ENCODE measurements around the gene BLVRB. TPM values are rescaled to one million over a fixed set of nuclear protein-coding genes. Genes with fewer than 3 reads are reported as not detected.

The BLVRB gene
- total and polyA plus RNA-seq, 9 of the 15 experiments (the other 6 are each of a cell fraction or from before 2014, with no cell fraction given) = 81.1 to 749 (median 331) TPM

DNA sequence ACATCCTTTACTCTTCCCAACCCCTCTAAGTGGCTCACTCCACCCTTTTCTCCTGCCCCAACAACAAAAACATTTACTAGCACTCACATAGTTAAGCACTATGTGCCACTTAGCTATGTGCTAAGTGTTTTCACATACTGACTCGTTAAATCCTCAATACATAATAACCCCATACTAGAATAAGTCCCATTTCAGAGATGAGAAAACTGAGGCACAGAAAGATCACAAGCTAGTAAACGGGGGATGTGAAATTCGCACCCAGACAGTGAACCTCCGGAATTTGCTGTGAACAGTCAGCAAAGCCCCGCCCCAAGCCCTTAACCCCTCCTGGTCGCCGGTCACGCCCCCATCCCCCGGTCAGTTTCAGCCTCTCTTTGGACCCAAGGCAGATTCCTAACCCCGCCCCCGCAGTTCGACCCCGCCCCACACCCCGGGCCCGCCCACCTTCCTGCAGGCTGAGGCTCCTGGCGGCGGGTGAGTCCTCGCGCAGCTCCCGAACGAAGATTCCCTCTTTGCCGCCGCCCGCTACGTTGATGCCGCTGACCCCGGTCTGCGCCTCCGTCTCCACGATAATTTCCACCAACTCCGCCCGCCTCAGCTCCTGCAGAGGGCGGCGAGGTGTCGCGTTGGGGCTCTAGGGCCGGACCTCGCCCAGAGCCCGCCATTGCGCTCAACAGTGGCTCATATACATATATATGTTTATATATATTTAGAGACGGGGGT lies 62.1 kb downstream of the BLVRB start (continued):
- TF ChIP-seq PHF20 (IDR thresholded peaks at IDR 0.05; ENCODE audit: partially characterized antibody) (peak; percentile 54), TSC22D4 (tag; IDR thresholded peaks at IDR 0.05) (no peak), SMAD4 (CRISPR knock-in tag; conservative IDR thresholded peaks at IDR 0.05) (0 out of 2 replicates have a peak, but pooled peaks have one; percentile 55), RB1 (IDR thresholded peaks at IDR 0.05; ENCODE audit: low read depth) (no peak), SRSF9 (IDR thresholded peaks at IDR 0.05; ENCODE audit: borderline replicate concordance, low read depth, low read length) (no peak), ARNT (IDR thresholded peaks at IDR 0.05) (peak; percentile 33 to 76; a peak in 2 of 4 replicates), L3MBTL2 (IDR thresholded peaks at IDR 0.05) (peak; percentile 70; the same call in 1 of the 2 replicates), MECOM (CRISPR knock-in tag; IDR thresholded peaks at IDR 0.05) (no peak), ARID1B (IDR thresholded peaks at IDR 0.05) (peak; percentile 13; the same call in 1 of the 2 replicates), TBL1XR1 (IDR thresholded peaks at IDR 0.05; ENCODE audit: low read length in 2 of 2) (no peak), SUPT5H (IDR thresholded peaks at IDR 0.05) (no peak), NBN (IDR thresholded peaks at IDR 0.05; ENCODE audit: low read depth) (peak; percentile 67), TCF7L2 (IDR thresholded peaks at IDR 0.05; ENCODE audit: low read depth, low read length) (no peak), MIER1 (IDR thresholded peaks at IDR 0.05; ENCODE audit: low read depth) (no peak), KDM1A (IDR thresholded peaks at IDR 0.05) (peak; percentile 94 to 98), C11orf30 (IDR thresholded peaks at IDR 0.05; ENCODE audit: low read depth) (no peak), NCOR1 (IDR thresholded peaks at IDR 0.05) (no peak), DDX20 (tag; IDR thresholded peaks at IDR 0.05; ENCODE audit: low read depth) (no peak)
- TF ChIP-seq, protein P1, sequence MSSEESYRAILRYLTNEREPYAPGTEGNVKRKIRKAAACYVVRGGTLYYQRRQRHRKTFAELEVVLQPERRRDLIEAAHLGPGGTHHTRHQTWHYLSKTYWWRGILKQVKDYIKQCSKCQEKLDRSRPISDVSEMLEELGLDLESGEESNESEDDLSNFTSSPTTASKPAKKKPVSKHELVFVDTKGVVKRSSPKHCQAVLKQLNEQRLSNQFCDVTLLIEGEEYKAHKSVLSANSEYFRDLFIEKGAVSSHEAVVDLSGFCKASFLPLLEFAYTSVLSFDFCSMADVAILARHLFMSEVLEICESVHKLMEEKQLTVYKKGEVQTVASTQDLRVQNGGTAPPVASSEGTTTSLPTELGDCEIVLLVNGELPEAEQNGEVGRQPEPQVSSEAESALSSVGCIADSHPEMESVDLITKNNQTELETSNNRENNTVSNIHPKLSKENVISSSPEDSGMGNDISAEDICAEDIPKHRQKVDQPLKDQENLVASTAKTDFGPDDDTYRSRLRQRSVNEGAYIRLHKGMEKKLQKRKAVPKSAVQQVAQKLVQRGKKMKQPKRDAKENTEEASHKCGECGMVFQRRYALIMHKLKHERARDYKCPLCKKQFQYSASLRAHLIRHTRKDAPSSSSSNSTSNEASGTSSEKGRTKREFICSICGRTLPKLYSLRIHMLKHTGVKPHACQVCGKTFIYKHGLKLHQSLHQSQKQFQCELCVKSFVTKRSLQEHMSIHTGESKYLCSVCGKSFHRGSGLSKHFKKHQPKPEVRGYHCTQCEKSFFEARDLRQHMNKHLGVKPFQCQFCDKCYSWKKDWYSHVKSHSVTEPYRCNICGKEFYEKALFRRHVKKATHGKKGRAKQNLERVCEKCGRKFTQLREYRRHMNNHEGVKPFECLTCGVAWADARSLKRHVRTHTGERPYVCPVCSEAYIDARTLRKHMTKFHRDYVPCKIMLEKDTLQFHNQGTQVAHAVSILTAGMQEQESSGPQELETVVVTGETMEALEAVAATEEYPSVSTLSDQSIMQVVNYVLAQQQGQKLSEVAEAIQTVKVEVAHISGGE (CRISPR knock-in tag; IDR thresholded peaks at IDR 0.05) = no peak
- TF ChIP-seq, protein P2, sequence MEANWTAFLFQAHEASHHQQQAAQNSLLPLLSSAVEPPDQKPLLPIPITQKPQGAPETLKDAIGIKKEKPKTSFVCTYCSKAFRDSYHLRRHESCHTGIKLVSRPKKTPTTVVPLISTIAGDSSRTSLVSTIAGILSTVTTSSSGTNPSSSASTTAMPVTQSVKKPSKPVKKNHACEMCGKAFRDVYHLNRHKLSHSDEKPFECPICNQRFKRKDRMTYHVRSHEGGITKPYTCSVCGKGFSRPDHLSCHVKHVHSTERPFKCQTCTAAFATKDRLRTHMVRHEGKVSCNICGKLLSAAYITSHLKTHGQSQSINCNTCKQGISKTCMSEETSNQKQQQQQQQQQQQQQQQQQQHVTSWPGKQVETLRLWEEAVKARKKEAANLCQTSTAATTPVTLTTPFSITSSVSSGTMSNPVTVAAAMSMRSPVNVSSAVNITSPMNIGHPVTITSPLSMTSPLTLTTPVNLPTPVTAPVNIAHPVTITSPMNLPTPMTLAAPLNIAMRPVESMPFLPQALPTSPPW (CRISPR knock-in tag; IDR thresholded peaks at IDR 0.05) = no peak
- TF ChIP-seq, protein P3, sequence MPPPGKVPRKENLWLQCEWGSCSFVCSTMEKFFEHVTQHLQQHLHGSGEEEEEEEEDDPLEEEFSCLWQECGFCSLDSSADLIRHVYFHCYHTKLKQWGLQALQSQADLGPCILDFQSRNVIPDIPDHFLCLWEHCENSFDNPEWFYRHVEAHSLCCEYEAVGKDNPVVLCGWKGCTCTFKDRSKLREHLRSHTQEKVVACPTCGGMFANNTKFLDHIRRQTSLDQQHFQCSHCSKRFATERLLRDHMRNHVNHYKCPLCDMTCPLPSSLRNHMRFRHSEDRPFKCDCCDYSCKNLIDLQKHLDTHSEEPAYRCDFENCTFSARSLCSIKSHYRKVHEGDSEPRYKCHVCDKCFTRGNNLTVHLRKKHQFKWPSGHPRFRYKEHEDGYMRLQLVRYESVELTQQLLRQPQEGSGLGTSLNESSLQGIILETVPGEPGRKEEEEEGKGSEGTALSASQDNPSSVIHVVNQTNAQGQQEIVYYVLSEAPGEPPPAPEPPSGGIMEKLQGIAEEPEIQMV (tag; conservative IDR thresholded peaks at IDR 0.05; ENCODE audit: low read depth) = no peak; the same call in 1 of the 2 replicates
- TF ChIP-seq, protein P4, sequence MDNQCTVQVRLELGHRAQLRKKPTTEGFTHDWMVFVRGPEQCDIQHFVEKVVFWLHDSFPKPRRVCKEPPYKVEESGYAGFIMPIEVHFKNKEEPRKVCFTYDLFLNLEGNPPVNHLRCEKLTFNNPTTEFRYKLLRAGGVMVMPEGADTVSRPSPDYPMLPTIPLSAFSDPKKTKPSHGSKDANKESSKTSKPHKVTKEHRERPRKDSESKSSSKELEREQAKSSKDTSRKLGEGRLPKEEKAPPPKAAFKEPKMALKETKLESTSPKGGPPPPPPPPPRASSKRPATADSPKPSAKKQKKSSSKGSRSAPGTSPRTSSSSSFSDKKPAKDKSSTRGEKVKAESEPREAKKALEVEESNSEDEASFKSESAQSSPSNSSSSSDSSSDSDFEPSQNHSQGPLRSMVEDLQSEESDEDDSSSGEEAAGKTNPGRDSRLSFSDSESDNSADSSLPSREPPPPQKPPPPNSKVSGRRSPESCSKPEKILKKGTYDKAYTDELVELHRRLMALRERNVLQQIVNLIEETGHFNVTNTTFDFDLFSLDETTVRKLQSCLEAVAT (IDR thresholded peaks at IDR 0.05) = no peak

Measured in K562 (cell line).